HEK293 (cell line): Measurements from ENCODE around the gene EIF4G3.

Source experiments
- BCL11A ChIP-seq: fragments of 450-650 bp; formaldehyde crosslinking; IDR thresholded peaks from 2 replicates; pipeline ENCODE4 v1.5.1; 2016; ENCODE audit warnings: low read depth, missing biosample characterization, missing genetic modification characterization
- CTCF ChIP-seq: fragments of 450-650 bp; formaldehyde crosslinking; IDR thresholded peaks from 2 replicates; pipeline ENCODE4 v1.5.1; 2016; ENCODE audit warnings: missing biosample characterization, missing genetic modification characterization
- MEIS1 ChIP-seq: sonication (generic); formaldehyde crosslinking; IDR thresholded peaks from 2 replicates; pipeline ENCODE4 v1.8.1; 2022; ENCODE audit warnings: missing genetic modification reagents, mild to moderate bottlenecking, borderline replicate concordance
- PRDM4 ChIP-seq: fragments of 450-650 bp; formaldehyde crosslinking; IDR thresholded peaks from 2 replicates; pipeline ENCODE4 v1.5.1; 2017; ENCODE audit warnings: missing biosample characterization, missing genetic modification characterization
- REPIN1 ChIP-seq: fragments of 450-650 bp; formaldehyde crosslinking; IDR thresholded peaks from 2 replicates; pipeline ENCODE4 v1.5.1; 2017; ENCODE audit warnings: missing biosample characterization, missing genetic modification characterization, low read depth
- TCF7L2 ChIP-seq: IDR thresholded peaks from 2 replicates; pipeline ENCODE4 v1.6.1; 2011; ENCODE audit warnings: low read depth, mild to moderate bottlenecking, inconsistent platforms, low read length, moderate library complexity, borderline replicate concordance
- ZBTB1 ChIP-seq: fragments of 450-650 bp; formaldehyde crosslinking; IDR thresholded peaks from 2 replicates; pipeline ENCODE4 v1.5.1; 2016; ENCODE audit warnings: missing biosample characterization, missing genetic modification characterization
- ZEB2 ChIP-seq: fragments of 450-650 bp; formaldehyde crosslinking; IDR thresholded peaks from 2 replicates; pipeline ENCODE4 v1.5.1; 2016; ENCODE audit warnings: missing biosample characterization, missing genetic modification characterization
- ZNF121 ChIP-seq: fragments of 450-650 bp; formaldehyde crosslinking; IDR thresholded peaks from 2 replicates; pipeline ENCODE4 v1.5.1; 2016; ENCODE audit warnings: missing biosample characterization, missing genetic modification characterization
- ZNF449 ChIP-seq: fragments of 450-650 bp; formaldehyde crosslinking; IDR thresholded peaks from 2 replicates; pipeline ENCODE4 v1.5.1; 2017; ENCODE audit warnings: missing biosample characterization, mild to moderate bottlenecking, missing genetic modification characterization, moderate library complexity
- ZNF704 ChIP-seq: fragments of 450-650 bp; formaldehyde crosslinking; IDR thresholded peaks from 2 replicates; pipeline ENCODE4 v1.5.1; 2016; ENCODE audit warnings: missing biosample characterization, missing genetic modification characterization
- ZNF776 ChIP-seq: fragments of 450-650 bp; formaldehyde crosslinking; IDR thresholded peaks from 2 replicates; pipeline ENCODE4 v1.5.0; 2017; ENCODE audit warnings: missing biosample characterization, missing genetic modification characterization, borderline replicate concordance
- ZNF837 ChIP-seq: fragments of 450-650 bp; formaldehyde crosslinking; IDR thresholded peaks from 2 replicates; pipeline ENCODE4 v1.5.1; 2016; ENCODE audit warnings: missing biosample characterization, missing genetic modification characterization

- no peak for TF ChIP-seq CTCF (tag by site-specific recombination)
- TF ChIP-seq ZNF837 = no peak
- TF ChIP-seq TCF7L2 = no peak
- no peak for TF ChIP-seq REPIN1
- no peak for TF ChIP-seq PRDM4 (tag by site-specific recombination)
- no peak for TF ChIP-seq ZNF776
- no peak for TF ChIP-seq BCL11A (tag by site-specific recombination)
- no peak for TF ChIP-seq ZNF121 (tag by site-specific recombination)
- TF ChIP-seq ZEB2 (tag by site-specific recombination) = no peak
- no peak for TF ChIP-seq MEIS1 (CRISPR knock-in tag)
- TF ChIP-seq ZNF704 (tag by site-specific recombination) = no peak
- no peak for TF ChIP-seq ZBTB1 (tag by site-specific recombination)
- TF ChIP-seq ZNF449 (tag by site-specific recombination) = no peak
Measured at GRCh38 chr1:21065851-21066250, 110.8 kb downstream of the EIF4G3 start.
